HL-60 (cell line): ENCODE data around the gene IFIT1B.

Experiments used
- DNase-seq, 2 experiments: peaks; one replicate each; pipeline ENCODE4 v3.0.0-alpha.2; 2010 to 2020; ENCODE audit warnings: low read depth in 1 of 2, low spot score in 1 of 2
- H3K27ac ChIP-seq: fragments of 250-450 bp; sonication (Bioruptor Pico); replicated peaks from 2 replicates; pipeline ENCODE4 v1.5.1; 2020; ENCODE audit warnings: mild to moderate bottlenecking, moderate library complexity
- H3K27me3 ChIP-seq: fragments of 250-450 bp; sonication (Bioruptor Pico); 2 replicates; pipeline ENCODE4 v1.5.1; 2021; ENCODE audit warnings: mild to moderate bottlenecking, moderate library complexity; ENCODE audit not compliant: insufficient read depth, poor library complexity, severe bottlenecking
- H3K4me3 ChIP-seq: replicated peaks from 2 replicates; pipeline ENCODE4 v1.5.1; 2011; ENCODE audit warnings: mild to moderate bottlenecking, control low read depth, low read length; ENCODE audit not compliant: insufficient read depth
- GABPA ChIP-seq: IDR thresholded peaks from 2 replicates; pipeline ENCODE4 v1.6.1; 2012; ENCODE audit warnings: low read depth
- POLR2AphosphoS5 ChIP-seq: IDR thresholded peaks from 2 replicates; pipeline ENCODE4 v1.6.1; 2012; ENCODE audit warnings: low read depth
- SPI1 ChIP-seq: IDR thresholded peaks from 2 replicates; pipeline ENCODE4 v1.6.1; 2012; ENCODE audit warnings: low read depth, mild to moderate bottlenecking, borderline replicate concordance
- TF ChIP-seq, protein P1 (sequence below): IDR thresholded peaks from 2 replicates; pipeline ENCODE4 v1.6.1; 2012; ENCODE audit warnings: low read depth; ENCODE audit not compliant: insufficient replicate concordance
- TF ChIP-seq, protein P2 (sequence below): IDR thresholded peaks from one replicate; pipeline ENCODE4 v1.5.1; 2011; ENCODE audit warnings: low read length, control low read depth, inconsistent platforms; ENCODE audit not compliant: insufficient read depth

The IFIT1B gene

DNA sequence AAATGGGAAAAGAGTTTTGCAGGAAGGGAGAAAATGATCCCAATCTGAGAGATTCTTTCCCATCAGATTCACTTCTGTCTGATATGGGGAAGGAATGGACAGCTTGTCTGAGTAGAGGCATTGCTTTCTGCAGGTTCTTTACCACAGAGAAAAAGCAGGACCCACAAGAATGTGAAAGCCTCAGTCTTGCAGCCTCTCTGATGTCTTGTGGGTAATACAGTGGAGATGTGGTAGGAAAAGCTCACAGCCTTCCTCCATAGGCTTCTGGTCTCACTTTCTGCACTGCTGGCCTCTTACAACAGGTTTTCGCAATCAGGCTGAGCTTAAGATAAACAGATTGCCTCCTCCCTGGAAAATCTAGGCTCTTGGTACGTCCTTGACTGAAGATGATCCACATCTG lies 15.1 kb downstream of the IFIT1B start:
- TF ChIP-seq, protein P1, sequence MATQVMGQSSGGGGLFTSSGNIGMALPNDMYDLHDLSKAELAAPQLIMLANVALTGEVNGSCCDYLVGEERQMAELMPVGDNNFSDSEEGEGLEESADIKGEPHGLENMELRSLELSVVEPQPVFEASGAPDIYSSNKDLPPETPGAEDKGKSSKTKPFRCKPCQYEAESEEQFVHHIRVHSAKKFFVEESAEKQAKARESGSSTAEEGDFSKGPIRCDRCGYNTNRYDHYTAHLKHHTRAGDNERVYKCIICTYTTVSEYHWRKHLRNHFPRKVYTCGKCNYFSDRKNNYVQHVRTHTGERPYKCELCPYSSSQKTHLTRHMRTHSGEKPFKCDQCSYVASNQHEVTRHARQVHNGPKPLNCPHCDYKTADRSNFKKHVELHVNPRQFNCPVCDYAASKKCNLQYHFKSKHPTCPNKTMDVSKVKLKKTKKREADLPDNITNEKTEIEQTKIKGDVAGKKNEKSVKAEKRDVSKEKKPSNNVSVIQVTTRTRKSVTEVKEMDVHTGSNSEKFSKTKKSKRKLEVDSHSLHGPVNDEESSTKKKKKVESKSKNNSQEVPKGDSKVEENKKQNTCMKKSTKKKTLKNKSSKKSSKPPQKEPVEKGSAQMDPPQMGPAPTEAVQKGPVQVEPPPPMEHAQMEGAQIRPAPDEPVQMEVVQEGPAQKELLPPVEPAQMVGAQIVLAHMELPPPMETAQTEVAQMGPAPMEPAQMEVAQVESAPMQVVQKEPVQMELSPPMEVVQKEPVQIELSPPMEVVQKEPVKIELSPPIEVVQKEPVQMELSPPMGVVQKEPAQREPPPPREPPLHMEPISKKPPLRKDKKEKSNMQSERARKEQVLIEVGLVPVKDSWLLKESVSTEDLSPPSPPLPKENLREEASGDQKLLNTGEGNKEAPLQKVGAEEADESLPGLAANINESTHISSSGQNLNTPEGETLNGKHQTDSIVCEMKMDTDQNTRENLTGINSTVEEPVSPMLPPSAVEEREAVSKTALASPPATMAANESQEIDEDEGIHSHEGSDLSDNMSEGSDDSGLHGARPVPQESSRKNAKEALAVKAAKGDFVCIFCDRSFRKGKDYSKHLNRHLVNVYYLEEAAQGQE = no peak
- TF ChIP-seq POLR2AphosphoS5 = no peak

DNA sequence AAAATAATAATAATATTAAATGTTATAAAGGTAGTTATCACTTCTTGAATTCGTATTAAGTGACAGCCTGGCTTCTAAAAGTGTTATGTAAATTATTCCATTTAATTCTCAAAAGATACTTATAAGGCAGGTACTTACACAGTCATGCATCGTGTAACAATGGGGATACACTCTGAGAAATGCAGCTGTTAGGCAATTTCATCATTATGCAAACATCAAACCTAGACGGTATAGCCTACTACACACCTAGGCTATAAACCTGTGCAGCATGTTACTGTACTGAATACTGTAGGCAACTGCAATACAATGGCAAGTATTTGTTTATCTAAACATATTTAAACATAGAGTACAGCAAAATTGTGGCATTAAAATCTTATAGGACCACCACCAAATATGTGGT lies 16.0 kb downstream of the IFIT1B start:
- Histone ChIP-seq H3K27ac (no peak overlapping the region), H3K4me3 (no peak overlapping the region), H3K27me3 (no peaks in the 10 kb centered on the region)
- DNase-seq = no peak
- no peak for TF ChIP-seq POLR2AphosphoS5
- no peak for TF ChIP-seq GABPA
- TF ChIP-seq, protein P2, sequence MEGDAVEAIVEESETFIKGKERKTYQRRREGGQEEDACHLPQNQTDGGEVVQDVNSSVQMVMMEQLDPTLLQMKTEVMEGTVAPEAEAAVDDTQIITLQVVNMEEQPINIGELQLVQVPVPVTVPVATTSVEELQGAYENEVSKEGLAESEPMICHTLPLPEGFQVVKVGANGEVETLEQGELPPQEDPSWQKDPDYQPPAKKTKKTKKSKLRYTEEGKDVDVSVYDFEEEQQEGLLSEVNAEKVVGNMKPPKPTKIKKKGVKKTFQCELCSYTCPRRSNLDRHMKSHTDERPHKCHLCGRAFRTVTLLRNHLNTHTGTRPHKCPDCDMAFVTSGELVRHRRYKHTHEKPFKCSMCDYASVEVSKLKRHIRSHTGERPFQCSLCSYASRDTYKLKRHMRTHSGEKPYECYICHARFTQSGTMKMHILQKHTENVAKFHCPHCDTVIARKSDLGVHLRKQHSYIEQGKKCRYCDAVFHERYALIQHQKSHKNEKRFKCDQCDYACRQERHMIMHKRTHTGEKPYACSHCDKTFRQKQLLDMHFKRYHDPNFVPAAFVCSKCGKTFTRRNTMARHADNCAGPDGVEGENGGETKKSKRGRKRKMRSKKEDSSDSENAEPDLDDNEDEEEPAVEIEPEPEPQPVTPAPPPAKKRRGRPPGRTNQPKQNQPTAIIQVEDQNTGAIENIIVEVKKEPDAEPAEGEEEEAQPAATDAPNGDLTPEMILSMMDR = no peak
- TF ChIP-seq, protein P1 = no peak
- TF ChIP-seq SPI1 = no peak

More for the DNA sequence above, 15.1 kb downstream of the IFIT1B start:
- Histone ChIP-seq H3K4me3 (no peak overlapping the region), H3K27ac (no peak overlapping the region), H3K27me3 (no peaks in the 10 kb centered on the region)
- DNase-seq = peak; percentile 37 to 72

DNA sequence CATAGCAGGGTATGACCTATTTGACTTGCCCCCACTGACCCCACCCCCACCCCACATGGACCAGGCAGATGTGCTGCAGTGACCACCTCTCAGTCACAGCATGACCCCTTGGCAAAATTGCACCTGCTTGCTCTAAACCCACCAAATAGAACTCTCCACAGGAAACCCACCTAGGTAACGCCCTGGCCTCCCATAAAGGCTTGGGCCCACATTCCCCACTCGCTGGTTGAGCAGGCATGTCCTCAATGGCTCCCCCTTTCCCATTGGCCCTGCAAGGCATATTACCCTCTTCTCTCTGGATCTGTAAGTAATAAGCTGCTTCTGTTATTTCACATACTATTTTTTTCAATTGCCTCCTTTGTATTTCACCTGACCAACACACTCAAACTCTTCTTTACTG lies 17.3 kb downstream of the IFIT1B start:
- Histone ChIP-seq H3K4me3 (no peak overlapping the region), H3K27ac (no peak overlapping the region), H3K27me3 (no peaks in the 10 kb centered on the region)
- TF ChIP-seq, protein P2 = no peak
- no peak for DNase-seq

DNA sequence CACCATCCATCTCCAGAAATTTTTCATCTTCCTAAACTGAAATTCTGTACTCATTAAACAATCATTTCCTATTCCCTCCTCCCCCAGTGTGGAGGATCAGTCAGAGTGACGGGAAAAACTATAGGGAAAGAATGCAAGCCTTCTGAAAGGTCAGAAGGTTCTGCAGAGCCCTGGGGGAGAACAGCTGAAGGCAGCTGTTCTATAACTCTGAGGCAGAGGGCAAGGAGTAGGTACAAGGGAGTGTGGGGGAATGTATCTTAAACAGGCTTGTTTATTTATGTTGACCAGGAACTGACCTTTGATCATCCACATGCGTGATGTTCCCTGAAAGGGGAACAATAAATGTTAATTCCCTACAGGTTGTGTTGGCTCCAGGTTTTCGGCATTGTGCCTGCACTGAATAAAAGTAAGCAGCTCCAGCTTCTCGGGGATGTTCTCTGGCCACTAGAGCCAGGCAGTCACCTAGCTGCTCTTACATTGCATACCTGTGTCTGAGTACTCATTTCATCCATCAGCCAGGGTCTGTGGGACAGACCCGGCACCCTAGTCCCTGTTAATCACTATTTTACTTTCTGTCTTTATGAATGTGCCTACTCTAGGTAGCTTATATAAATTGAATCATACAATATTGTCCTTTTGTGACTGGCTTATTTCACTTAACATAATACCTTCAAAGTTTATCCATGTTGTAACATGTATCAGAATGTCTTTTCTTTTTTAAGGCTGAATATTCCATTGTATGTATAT lies 20.3 kb downstream of the IFIT1B start:
- Histone ChIP-seq H3K27ac (no peak overlapping the region), H3K27me3 (no peaks in the 10 kb centered on the region), H3K4me3 (no peak overlapping the region)
- no peak for DNase-seq
- TF ChIP-seq, protein P1 = no peak
- no peak for TF ChIP-seq POLR2AphosphoS5
- TF ChIP-seq GABPA = no peak
- TF ChIP-seq SPI1 = no peak
- TF ChIP-seq, protein P2 = no peak
